Suprapubic skin (tissue), 4 donors: ENCODE results near the gene APEX1. TPM values are rescaled to one million over a fixed set of nuclear protein-coding genes. Genes with fewer than 3 reads are reported as not detected.
A peak's percentile ranks its signal among the peaks of the same experiment; 100 is the strongest.
"Not testable (repeated sequence)": the region's sequence is repeated elsewhere in the genome, so short reads cannot be mapped to it uniquely, and the experiment has no call there.

Experiments used
- DNase-seq, 2 donors: peaks; one replicate each; pipeline ENCODE4 v3.0.0-alpha.2; 2019; ENCODE audit warnings: low spot score in 2 of 2
- H3K27ac ChIP-seq: fragments of 200-600 bp; sonication (generic); one replicate; pipeline ENCODE4 v1.5.1; 2019
- H3K27me3 ChIP-seq: fragments of 200-600 bp; sonication (generic); one replicate; pipeline ENCODE4 v1.5.1; 2019
- H3K36me3 ChIP-seq: fragments of 200-600 bp; sonication (generic); one replicate; pipeline ENCODE4 v1.5.1; 2019
- H3K4me1 ChIP-seq: fragments of 200-600 bp; sonication (generic); one replicate; pipeline ENCODE4 v1.5.1; 2019
- H3K4me3 ChIP-seq: fragments of 200-600 bp; sonication (generic); one replicate; pipeline ENCODE4 v1.5.1; 2019; ENCODE audit warnings: mild to moderate bottlenecking
- H3K9me3 ChIP-seq: fragments of 200-600 bp; sonication (generic); one replicate; pipeline ENCODE4 v1.5.1; 2019
- CTCF ChIP-seq, 2 donors: fragments of 200-600 bp in 1 of 2; fragments of 450-650 bp in 1 of 2; sonication (generic) in 1 of 2; IDR thresholded peaks; one replicate each; pipeline ENCODE4 v1.5.1; 2016 to 2019; ENCODE audit warnings: antibody characterized with exemption in 2 of 2, mild to moderate bottlenecking in 1 of 2, moderate library complexity in 1 of 2
- EP300 ChIP-seq: sonication (generic); formaldehyde crosslinking; IDR thresholded peaks from one replicate; pipeline ENCODE4 v1.6.1; 2017; ENCODE audit warnings: antibody characterized with exemption
- POLR2A ChIP-seq, 2 donors: fragments of 450-650 bp; IDR thresholded peaks; one replicate each; pipeline ENCODE4 v1.6.1; 2017; ENCODE audit warnings: antibody characterized with exemption in 2 of 2, mild to moderate bottlenecking in 2 of 2, moderate library complexity in 2 of 2
- POLR2AphosphoS5 ChIP-seq, 3 donors: sonication (generic); formaldehyde crosslinking; IDR thresholded peaks; one replicate each; pipeline ENCODE4 v1.6.1; 2017; ENCODE audit warnings: antibody characterized with exemption in 3 of 3
- WGBS: methylation state at CpG from one replicate; pipeline ENCODE4 v1.1.5; 2018; 5-methylcytosine and 5-hydroxymethylcytosine counted together
- total RNA-seq, 4 donors: library from RNA; depleted of rRNA; stranded (reverse); fragments of >200 nt; gene quantifications; one replicate each; pipeline ENCODE4 v1.1.0, GENCODE V29; 2016

The APEX1 gene
- total RNA-seq, 4 donors from 2014 or later: 119 to 133 (median 129) TPM

GRCh38 chr14:20446889-20447288 lies 8.1 kb upstream of the APEX1 start:
- no peak overlapping the region for H3K4me3 ChIP-seq
- DNase-seq: peak in 1 of 2 donors; percentile 5
- no peak overlapping the region for H3K27ac ChIP-seq
- H3K9me3 ChIP-seq: no peaks in the 10 kb centered on the region
- H3K27me3 ChIP-seq: no peaks in the 10 kb centered on the region
- H3K36me3 ChIP-seq: peaks cover 68% of the 10 kb centered on the region
- no peaks in the 10 kb centered on the region for H3K4me1 ChIP-seq
- WGBS: 96% methylated on average over 5 of the region's 5 CpGs
- TF ChIP-seq POLR2AphosphoS5 (IDR thresholded peaks at IDR 0.05) (no peak), POLR2A (IDR thresholded peaks at IDR 0.05) (no peak), CTCF (IDR thresholded peaks at IDR 0.05) (no peak), EP300 (no peak)

- Histone ChIP-seq H3K36me3 (peaks cover 57% of the 10 kb centered on the region), H3K4me1 (peaks cover 26% of the 10 kb centered on the region)
- WGBS: 95% methylated on average over 8 of the region's 8 CpGs
These were observed 2.2 kb upstream of the APEX1 start for GRCh38 chr14:20452831-20453230.

GRCh38 chr14:20455355-20456300 lies 602 bp downstream of the APEX1 start:
- peak in 1 of 2 donors; percentile 78 for DNase-seq
- TF ChIP-seq CTCF (IDR thresholded peaks at IDR 0.05) (no peak), EP300 (no peak), POLR2AphosphoS5 (IDR thresholded peaks at IDR 0.05) (no peak), POLR2A (IDR thresholded peaks at IDR 0.05) (no peak)
- peak overlapping the region; percentile 92 for H3K27ac ChIP-seq
- peak overlapping the region; percentile 57 for H3K4me3 ChIP-seq
- no peaks in the 10 kb centered on the region for H3K27me3 ChIP-seq
- H3K9me3 ChIP-seq: no peaks in the 10 kb centered on the region
- peaks cover 35% of the 10 kb centered on the region for H3K4me1 ChIP-seq
- peaks cover 43% of the 10 kb centered on the region for H3K36me3 ChIP-seq
- WGBS: 1% methylated on average over 39 of the region's 39 CpGs

More at GRCh38 chr14:20452831-20453230, 2.2 kb upstream of the APEX1 start:
- not testable (repeated sequence) for H3K27me3 ChIP-seq, H3K27ac ChIP-seq, H3K9me3 ChIP-seq, H3K4me3 ChIP-seq
- peak in 1 of 2 donors; percentile 7 for DNase-seq

- TF ChIP-seq POLR2A (IDR thresholded peaks at IDR 0.05) (no peak), CTCF (IDR thresholded peaks at IDR 0.05) (no peak)
- Histone ChIP-seq H3K27me3 (no peaks in the 10 kb centered on the region), H3K4me3 (no peak overlapping the region), H3K9me3 (no peaks in the 10 kb centered on the region), H3K4me1 (peaks cover 38% of the 10 kb centered on the region), H3K36me3 (peaks cover 30% of the 10 kb centered on the region), H3K27ac (no peak overlapping the region)
- no peak for DNase-seq
- 52% methylated on average over 3 of the region's 13 CpGs for WGBS
These were observed 1.9 kb downstream of the APEX1 start for GRCh38 chr14:20456971-20457370.

- no peak for DNase-seq
- peaks cover 27% of the 10 kb centered on the region for H3K36me3 ChIP-seq
- H3K27me3 ChIP-seq: no peaks in the 10 kb centered on the region
- TF ChIP-seq CTCF (IDR thresholded peaks at IDR 0.05): no peak
- TF ChIP-seq POLR2AphosphoS5 (IDR thresholded peaks at IDR 0.05): no peak
- TF ChIP-seq POLR2A (IDR thresholded peaks at IDR 0.05): no peak
- TF ChIP-seq EP300: no peak
- H3K4me1 ChIP-seq: peaks cover 42% of the 10 kb centered on the region
- H3K27ac ChIP-seq: no peak overlapping the region
- H3K4me3 ChIP-seq: no peak overlapping the region
- no peaks in the 10 kb centered on the region for H3K9me3 ChIP-seq
- 67% methylated on average over 6 of the region's 8 CpGs for WGBS
These were observed 3.2 kb downstream of the APEX1 start for GRCh38 chr14:20458031-20458789.
